Breast epithelium (tissue), 4 donors: ENCODE measurements around the gene JSRP1. TPM values are rescaled to one million over a fixed set of nuclear protein-coding genes. Genes with fewer than 3 reads are reported as not detected.
"Not testable (repeated sequence)": the region's sequence is repeated elsewhere in the genome, so short reads cannot be mapped to it uniquely, and the experiment has no call there.

Experiments
- DNase-seq, 2 donors: peaks; one replicate each; pipeline ENCODE4 v3.0.0-alpha.2; 2019; ENCODE audit warnings: low spot score in 2 of 2
- H3K27ac ChIP-seq, 2 donors: fragments of 200-600 bp; sonication (generic) in 1 of 2; one replicate each; pipeline ENCODE4 v1.5.1; 2016 to 2019; ENCODE audit warnings: mild to moderate bottlenecking in 1 of 2
- H3K27me3 ChIP-seq, 2 donors: fragments of 200-600 bp; sonication (generic) in 1 of 2; one replicate each; pipeline versions ENCODE4 v1.5.1 to v1.6.0; 2017 to 2019; ENCODE audit warnings: control low read depth in 1 of 2, mild to moderate bottlenecking in 1 of 2
- H3K36me3 ChIP-seq: fragments of 200-600 bp; one replicate; pipeline ENCODE4 v1.5.1; 2019
- H3K4me1 ChIP-seq, 2 donors: fragments of 200-600 bp; sonication (generic); one replicate each; pipeline ENCODE4 v1.5.1; 2016 to 2019; ENCODE audit warnings: control low read depth in 1 of 2
- H3K4me3 ChIP-seq, 3 donors: fragments of 200-600 bp; sonication (generic); 1 replicate in 2 of 3; 2 replicates in 1 of 3; pipeline ENCODE4 v1.5.1; 2016 to 2019; ENCODE audit warnings: mild to moderate bottlenecking in 3 of 3, moderate library complexity in 2 of 3
- H3K9me3 ChIP-seq, 2 donors: fragments of 200-600 bp; sonication (generic) in 1 of 2; one replicate each; pipeline ENCODE4 v1.5.1; 2016 to 2019; ENCODE audit warnings: control low read depth in 1 of 2
- POLR2A ChIP-seq: fragments of 450-650 bp; IDR thresholded peaks from one replicate; pipeline ENCODE4 v1.6.1; 2016; ENCODE audit warnings: antibody characterized with exemption, mild to moderate bottlenecking, moderate library complexity
- POLR2AphosphoS5 ChIP-seq, 3 donors: sonication (generic); formaldehyde crosslinking; IDR thresholded peaks; one replicate each; pipeline ENCODE4 v1.6.1; 2017; ENCODE audit warnings: antibody characterized with exemption in 3 of 3
- intact Hi-C: fragments of 100-400 bp; cut with DNase I; formaldehyde crosslinking; loops from one replicate; pipeline ENCODE4 v1.15.1; 2023; ENCODE audit warnings: low total_unique reads
- total RNA-seq, 3 donors: library from RNA; depleted of rRNA; stranded (reverse); fragments of >200 nt; gene quantifications; one replicate each; pipeline ENCODE4 v1.1.0, GENCODE V29; 2016
- TF ChIP-seq, protein P1 (sequence below), 3 donors: fragments of 450-650 bp; IDR thresholded peaks; one replicate each; pipeline ENCODE4 v1.5.1; 2016 to 2017; ENCODE audit warnings: antibody characterized with exemption in 3 of 3, mild to moderate bottlenecking in 3 of 3, moderate library complexity in 3 of 3

The JSRP1 gene
- total RNA-seq, 3 donors from 2014 or later, result 1.0 to 2.3 TPM; not detected in 1

- Histone ChIP-seq H3K4me1 (peaks cover 12 to 21% of the 10 kb centered on the region in 2 donors), H3K27ac (no peak overlapping the region), H3K9me3 (no peaks in the 10 kb centered on the region), H3K27me3 (peaks cover 9 to 34% of the 10 kb centered on the region in 2 donors), H3K36me3 (no peaks in the 10 kb centered on the region), H3K4me3 (no peak overlapping the region)
- TF ChIP-seq, protein P1, sequence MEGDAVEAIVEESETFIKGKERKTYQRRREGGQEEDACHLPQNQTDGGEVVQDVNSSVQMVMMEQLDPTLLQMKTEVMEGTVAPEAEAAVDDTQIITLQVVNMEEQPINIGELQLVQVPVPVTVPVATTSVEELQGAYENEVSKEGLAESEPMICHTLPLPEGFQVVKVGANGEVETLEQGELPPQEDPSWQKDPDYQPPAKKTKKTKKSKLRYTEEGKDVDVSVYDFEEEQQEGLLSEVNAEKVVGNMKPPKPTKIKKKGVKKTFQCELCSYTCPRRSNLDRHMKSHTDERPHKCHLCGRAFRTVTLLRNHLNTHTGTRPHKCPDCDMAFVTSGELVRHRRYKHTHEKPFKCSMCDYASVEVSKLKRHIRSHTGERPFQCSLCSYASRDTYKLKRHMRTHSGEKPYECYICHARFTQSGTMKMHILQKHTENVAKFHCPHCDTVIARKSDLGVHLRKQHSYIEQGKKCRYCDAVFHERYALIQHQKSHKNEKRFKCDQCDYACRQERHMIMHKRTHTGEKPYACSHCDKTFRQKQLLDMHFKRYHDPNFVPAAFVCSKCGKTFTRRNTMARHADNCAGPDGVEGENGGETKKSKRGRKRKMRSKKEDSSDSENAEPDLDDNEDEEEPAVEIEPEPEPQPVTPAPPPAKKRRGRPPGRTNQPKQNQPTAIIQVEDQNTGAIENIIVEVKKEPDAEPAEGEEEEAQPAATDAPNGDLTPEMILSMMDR (IDR thresholded peaks at IDR 0.05), result no peak
- no peak for TF ChIP-seq POLR2AphosphoS5 (IDR thresholded peaks at IDR 0.05)
- TF ChIP-seq POLR2A, result no peak
- no peak for DNase-seq
- intact Hi-C loops, result no loop called here
These were observed 30.4 kb upstream of the JSRP1 start for GRCh38 chr19:2286402-2287140.

DNA sequence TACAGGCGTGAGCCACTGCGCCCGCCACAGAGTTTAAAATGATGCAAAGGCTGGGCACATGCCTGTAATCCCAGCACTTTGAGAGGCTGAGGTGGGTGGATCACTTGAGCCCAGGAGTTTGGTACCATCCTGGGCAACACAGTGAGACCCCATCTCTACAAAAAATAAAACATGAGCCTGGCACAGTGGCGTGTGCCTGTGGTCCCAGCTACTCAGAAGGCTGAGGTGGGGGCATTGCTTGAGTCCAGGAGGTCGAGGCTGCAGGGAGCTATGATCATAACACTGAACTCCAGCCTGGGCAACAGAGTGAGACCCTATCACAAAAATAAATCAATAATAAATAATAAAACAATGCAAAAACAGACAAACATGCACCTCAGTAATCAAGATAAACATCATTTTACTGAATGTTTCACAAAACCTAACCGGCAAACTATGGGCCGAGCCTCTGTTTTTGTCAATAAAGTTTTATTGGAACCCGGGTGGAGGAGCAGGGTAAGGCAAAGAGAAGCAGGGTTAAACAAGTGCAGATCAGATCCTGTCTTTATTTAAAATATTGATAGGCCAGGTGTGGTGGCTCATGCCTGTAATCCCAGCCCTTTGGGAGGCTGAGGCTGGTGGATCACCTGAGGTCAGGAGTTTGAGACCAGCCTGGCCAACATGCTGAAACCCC is 27.8 kb upstream of the JSRP1 start:
- H3K27ac ChIP-seq, result no peak overlapping the region
- TF ChIP-seq POLR2AphosphoS5 (IDR thresholded peaks at IDR 0.05) (no peak), POLR2A (no peak)
- TF ChIP-seq, protein P1 (IDR thresholded peaks at IDR 0.05), result no peak
- DNase-seq, result no peak

DNA sequence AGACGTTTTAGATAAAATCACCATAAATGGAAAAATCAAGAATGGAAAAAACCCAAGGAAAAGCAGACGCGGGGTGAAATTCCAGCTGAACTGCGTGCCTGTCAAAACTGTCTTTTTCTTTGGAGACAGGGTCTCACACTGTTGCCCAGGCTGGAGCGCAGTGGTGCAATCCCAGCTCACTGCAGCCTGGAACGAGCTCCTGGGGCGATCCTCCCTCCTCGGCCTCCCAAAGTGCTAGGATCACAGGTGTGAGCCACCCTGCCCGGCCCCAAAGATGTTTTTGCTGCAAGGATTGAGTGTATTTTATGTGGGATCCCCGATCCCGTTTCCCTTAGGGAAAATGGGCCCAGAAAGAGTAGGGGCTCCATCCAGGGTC is 26.6 kb upstream of the JSRP1 start:
- Histone ChIP-seq H3K4me3 (peak overlapping the region in 1 of 3 donors; percentile 55), H3K9me3 (no peaks in the 10 kb centered on the region), H3K27me3 (no peaks in the 10 kb centered on the region), H3K27ac (no peak overlapping the region), H3K36me3 (no peaks in the 10 kb centered on the region), H3K4me1 (no peaks in the 10 kb centered on the region)
- intact Hi-C loops, result no loop called here
- TF ChIP-seq POLR2A, result no peak
- DNase-seq, result no peak

More for the DNA sequence above, 27.8 kb upstream of the JSRP1 start:
- H3K4me1 ChIP-seq, result no peaks in the 10 kb centered on the region
- H3K27me3 ChIP-seq, result peaks cover 0 to 8% of the 10 kb centered on the region in 2 donors
- intact Hi-C loops, result no loop called here
- H3K9me3 ChIP-seq, result no peaks in the 10 kb centered on the region
- H3K4me3 ChIP-seq, result no peak overlapping the region
- H3K36me3 ChIP-seq, result no peaks in the 10 kb centered on the region

GRCh38 chr19:2282062-2282861 is 26.0 kb upstream of the JSRP1 start, which contains the start of gene PEAK3:
PEAK3 (minus strand) TSS chr19:2282175; CDS start chr19:2280931, 1,244 bp downstream.
- Histone ChIP-seq H3K4me3 (peak within 1 kb of the TSS; percentile 31 to 55 (median 38)), H3K9me3 (no peaks in the 10 kb centered on the region), H3K27me3 (no peaks in the 10 kb centered on the region), H3K4me1 (no peaks in the 10 kb centered on the region), H3K27ac (no peak within 1 kb of the TSS), H3K36me3 (no peaks in the 10 kb centered on the region)
- intact Hi-C loops, result no loop called here
- no peak for DNase-seq
- no peak for TF ChIP-seq POLR2AphosphoS5 (IDR thresholded peaks at IDR 0.05)
- TF ChIP-seq, protein P1 (IDR thresholded peaks at IDR 0.05), result no peak
- TF ChIP-seq POLR2A, result no peak

DNA sequence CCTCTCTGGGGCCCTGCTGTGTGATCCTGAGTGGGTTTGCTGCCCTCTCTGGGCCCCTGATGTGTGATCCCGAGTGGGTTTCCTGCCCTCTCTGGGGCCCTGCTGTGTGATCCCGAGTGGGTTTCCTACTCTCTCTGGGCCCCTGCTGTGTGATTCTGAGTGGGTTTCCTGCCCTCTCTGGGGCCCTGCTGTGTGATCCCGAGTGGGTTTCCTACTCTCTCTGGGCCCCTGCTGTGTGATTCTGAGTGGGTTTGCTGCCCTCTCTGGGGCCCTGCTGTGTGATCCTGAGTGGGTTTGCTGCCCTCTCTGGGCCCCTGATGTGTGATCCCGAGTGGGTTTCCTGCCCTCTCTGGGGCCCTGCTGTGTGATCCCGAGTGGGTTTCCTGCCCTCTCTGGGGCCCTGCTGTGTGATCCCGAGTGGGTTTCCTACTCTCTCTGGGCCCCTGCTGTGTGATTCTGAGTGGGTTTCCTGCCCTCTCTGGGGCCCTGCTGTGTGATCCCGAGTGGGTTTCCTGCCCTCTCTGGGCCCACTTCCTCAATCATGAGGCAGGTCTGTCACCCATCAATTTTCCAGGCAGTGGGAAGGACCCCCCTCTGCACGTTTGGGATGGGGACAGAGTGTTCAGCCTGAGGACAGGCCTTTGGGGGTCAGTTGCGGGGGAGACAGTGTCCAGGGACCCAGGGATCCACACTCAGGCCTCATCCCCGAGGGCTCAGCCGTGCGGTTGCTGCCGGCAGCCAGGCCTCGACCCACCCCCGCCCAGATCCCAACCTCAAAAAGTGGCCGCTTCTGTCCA is 25.2 kb upstream of the JSRP1 start:
- H3K36me3 ChIP-seq, H3K9me3 ChIP-seq, DNase-seq, H3K27me3 ChIP-seq, intact Hi-C loops, H3K27ac ChIP-seq, H3K4me1 ChIP-seq: not testable (repeated sequence)
- H3K4me3 ChIP-seq, result peak overlapping the region; percentile 31 to 55 (median 38)
